HEK293 (cell line): Measurements from ENCODE around the gene ANK2.
A peak's percentile ranks its signal among the peaks of the same experiment; 100 is the strongest.

Source experiments
- CTCF ChIA-PET: fragments of 350-600 bp; formaldehyde crosslinking; extraction: SDS; loops from one replicate; lab custom pipeline; 2021; ENCODE audit warnings: antibody characterized with exemption; lab: Yijun Ruan, JAX
- POLR2A ChIA-PET: fragments of 300-600 bp; formaldehyde crosslinking; extraction: SDS; loops from one replicate; lab custom pipeline; 2020; ENCODE audit warnings: antibody characterized with exemption, inconsistent platforms; lab: Yijun Ruan, JAX
- H3K27ac ChIP-seq: fragments of 200-500 bp; sonication (Bioruptor generic); 2 replicates; pipeline ENCODE4 v1.5.1; 2014; ENCODE audit warnings: low read depth, low read length, control low read depth, inconsistent platforms; ENCODE audit errors: extremely low read depth
- H3K36me3 ChIP-seq, 2 experiments: fragments of 200-500 bp in 1 of 2; sonication (Bioruptor generic) in 1 of 2; 1 replicate in 1 of 2; 2 replicates in 1 of 2; pipeline ENCODE4 v1.5.1; 2014 to 2017; ENCODE audit warnings: inconsistent platforms in 2 of 2, low read length in 2 of 2; ENCODE audit not compliant: control insufficient read depth in 2 of 2, insufficient read depth in 1 of 2
- H3K4me1 ChIP-seq: fragments of 200-500 bp; sonication (Bioruptor generic); 2 replicates; pipeline ENCODE4 v1.5.1; 2014; ENCODE audit warnings: mild to moderate bottlenecking, low read length, inconsistent platforms; ENCODE audit not compliant: control insufficient read depth, insufficient read depth
- H3K4me3 ChIP-seq: 2 replicates; pipeline ENCODE4 v1.5.1; 2011; ENCODE audit warnings: low read depth, mild to moderate bottlenecking, control low read depth, low read length, moderate library complexity
- H3K9me3 ChIP-seq: fragments of 200-500 bp; sonication (Bioruptor generic); 2 replicates; pipeline ENCODE4 v1.5.1; 2014; ENCODE audit warnings: low read depth, low read length, inconsistent platforms; ENCODE audit not compliant: control insufficient read depth, insufficient read depth
- FEZF1 ChIP-seq: fragments of 450-650 bp; formaldehyde crosslinking; IDR thresholded peaks from 2 replicates; pipeline ENCODE4 v1.5.1; 2016; ENCODE audit warnings: missing biosample characterization, missing genetic modification characterization
- KLF1 ChIP-seq: fragments of 450-650 bp; formaldehyde crosslinking; IDR thresholded peaks from 2 replicates; pipeline ENCODE4 v1.5.1; 2016; ENCODE audit warnings: missing biosample characterization, missing genetic modification characterization
- KLF16 ChIP-seq: fragments of 450-650 bp; formaldehyde crosslinking; IDR thresholded peaks from 2 replicates; pipeline ENCODE4 v1.5.1; 2017; ENCODE audit warnings: missing biosample characterization, missing genetic modification characterization
- MYNN ChIP-seq: fragments of 450-650 bp; formaldehyde crosslinking; IDR thresholded peaks from 2 replicates; pipeline ENCODE4 v1.5.1; 2016; ENCODE audit warnings: missing biosample characterization, missing genetic modification characterization, borderline replicate concordance
- OSR2 ChIP-seq: fragments of 450-650 bp; formaldehyde crosslinking; IDR thresholded peaks from 2 replicates; pipeline ENCODE4 v1.5.1; 2016; ENCODE audit warnings: missing biosample characterization, missing genetic modification characterization
- RBAK ChIP-seq: fragments of 450-650 bp; formaldehyde crosslinking; IDR thresholded peaks from 2 replicates; pipeline ENCODE4 v1.5.1; 2016; ENCODE audit warnings: missing biosample characterization, missing genetic modification characterization
- SCRT2 ChIP-seq: fragments of 450-650 bp; formaldehyde crosslinking; IDR thresholded peaks from 2 replicates; pipeline ENCODE4 v1.5.1; 2016; ENCODE audit warnings: missing biosample characterization, missing genetic modification characterization
- TRIM28 ChIP-seq: IDR thresholded peaks from 2 replicates; pipeline ENCODE4 v1.6.1; 2011; ENCODE audit warnings: low read length, control low read depth, borderline replicate concordance
- YY1 ChIP-seq: fragments of 450-650 bp; formaldehyde crosslinking; IDR thresholded peaks from 2 replicates; pipeline ENCODE4 v1.5.1; 2018; ENCODE audit warnings: missing biosample characterization, missing genetic modification characterization
- ZFP3 ChIP-seq: fragments of 450-650 bp; formaldehyde crosslinking; IDR thresholded peaks from 2 replicates; pipeline ENCODE4 v1.5.1; 2016; ENCODE audit warnings: low read depth, missing biosample characterization, missing genetic modification characterization
- ZNF157 ChIP-seq: fragments of 450-650 bp; formaldehyde crosslinking; IDR thresholded peaks from 2 replicates; pipeline ENCODE4 v1.5.1; 2016; ENCODE audit warnings: missing biosample characterization, missing genetic modification characterization
- ZNF302 ChIP-seq: fragments of 450-650 bp; formaldehyde crosslinking; IDR thresholded peaks from 2 replicates; pipeline ENCODE4 v1.5.1; 2016; ENCODE audit warnings: missing biosample characterization, missing genetic modification characterization, low read depth
- ZNF311 ChIP-seq: fragments of 450-650 bp; formaldehyde crosslinking; IDR thresholded peaks from 2 replicates; pipeline ENCODE4 v1.5.1; 2017; ENCODE audit warnings: missing biosample characterization, missing genetic modification characterization, borderline replicate concordance
- ZNF354C ChIP-seq: fragments of 450-650 bp; formaldehyde crosslinking; IDR thresholded peaks from 2 replicates; pipeline ENCODE4 v1.5.1; 2016; ENCODE audit warnings: missing biosample characterization, missing genetic modification characterization, low read depth, borderline replicate concordance
- ZNF433 ChIP-seq: fragments of 450-650 bp; formaldehyde crosslinking; IDR thresholded peaks from 2 replicates; pipeline ENCODE4 v1.5.1; 2016; ENCODE audit warnings: missing biosample characterization, missing genetic modification characterization, low read depth
- ZNF548 ChIP-seq: fragments of 450-650 bp; formaldehyde crosslinking; IDR thresholded peaks from 2 replicates; pipeline ENCODE4 v1.5.1; 2016; ENCODE audit warnings: missing biosample characterization, missing genetic modification characterization
- ZNF555 ChIP-seq: fragments of 450-650 bp; formaldehyde crosslinking; conservative IDR thresholded peaks from 2 replicates; pipeline ENCODE4 v1.5.1; 2017; ENCODE audit warnings: missing biosample characterization, mild to moderate bottlenecking, missing genetic modification characterization, inconsistent platforms
- ZNF596 ChIP-seq: fragments of 450-650 bp; IDR thresholded peaks from 2 replicates; pipeline ENCODE4 v1.5.0; 2018; ENCODE audit warnings: missing biosample characterization, mild to moderate bottlenecking, missing genetic modification characterization, moderate library complexity
- ZNF626 ChIP-seq: fragments of 450-650 bp; sonication (Bioruptor Pico); formaldehyde crosslinking; IDR thresholded peaks from 2 replicates; pipeline ENCODE4 v1.5.1; 2018; ENCODE audit warnings: missing biosample characterization, missing genetic modification characterization, inconsistent platforms
- ZNF658 ChIP-seq: fragments of 450-650 bp; formaldehyde crosslinking; IDR thresholded peaks from 2 replicates; pipeline ENCODE4; 2016; ENCODE audit warnings: missing biosample characterization, missing genetic modification characterization
- ZNF777 ChIP-seq: fragments of 450-650 bp; formaldehyde crosslinking; IDR thresholded peaks from 2 replicates; pipeline ENCODE4 v1.5.1; 2017; ENCODE audit warnings: missing biosample characterization, missing genetic modification characterization, borderline replicate concordance
- ZNF791 ChIP-seq: fragments of 450-650 bp; formaldehyde crosslinking; IDR thresholded peaks from 2 replicates; pipeline ENCODE4 v1.5.1; 2016; ENCODE audit warnings: missing biosample characterization, missing genetic modification characterization
- ZNF843 ChIP-seq: fragments of 450-650 bp; formaldehyde crosslinking; IDR thresholded peaks from 2 replicates; pipeline ENCODE4 v1.5.1; 2016; ENCODE audit warnings: missing biosample characterization, missing genetic modification characterization
- TF ChIP-seq, protein P1 (sequence below): fragments of 450-650 bp; formaldehyde crosslinking; IDR thresholded peaks from 2 replicates; pipeline ENCODE4 v1.5.1; 2017; ENCODE audit warnings: missing biosample characterization, missing genetic modification characterization
- TF ChIP-seq, protein P2 (sequence below): fragments of 450-650 bp; formaldehyde crosslinking; IDR thresholded peaks from 2 replicates; pipeline ENCODE4 v1.5.1; 2016; ENCODE audit warnings: missing biosample characterization, missing genetic modification characterization
- TF ChIP-seq, protein P3 (sequence below): fragments of 450-650 bp; formaldehyde crosslinking; IDR thresholded peaks from 2 replicates; pipeline ENCODE4 v1.5.1; 2016; ENCODE audit warnings: missing biosample characterization, missing genetic modification characterization
- TF ChIP-seq, protein P4 (sequence below): fragments of 450-650 bp; formaldehyde crosslinking; IDR thresholded peaks from 2 replicates; pipeline ENCODE4 v1.5.1; 2017; ENCODE audit warnings: missing biosample characterization, missing genetic modification characterization

The ANK2 gene

DNA sequence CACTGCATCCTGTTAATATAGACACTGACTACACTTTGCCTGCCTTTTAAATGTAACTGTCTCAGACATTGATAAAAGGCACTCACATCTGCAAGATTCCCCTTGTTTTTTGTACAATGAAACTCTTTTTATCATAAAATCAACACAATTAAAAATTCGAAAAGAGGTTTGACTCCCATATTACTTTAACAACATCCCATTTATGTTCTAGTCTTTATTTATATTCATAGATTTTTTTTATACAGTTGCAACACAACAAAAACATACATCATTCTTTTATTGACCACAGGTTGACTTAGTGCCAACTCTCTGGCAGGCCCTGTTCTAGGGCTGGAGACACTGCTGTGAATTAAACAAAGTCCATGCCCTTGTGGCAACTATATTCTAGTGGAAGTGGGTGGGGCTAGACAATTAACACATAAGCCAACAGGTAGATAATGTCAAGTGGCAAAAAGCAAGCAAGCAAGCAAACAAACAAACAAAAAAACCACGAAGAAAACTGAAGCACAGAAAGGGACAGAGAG is 36.8 kb downstream of the ANK2 start:
- TF ChIP-seq, protein P1, sequence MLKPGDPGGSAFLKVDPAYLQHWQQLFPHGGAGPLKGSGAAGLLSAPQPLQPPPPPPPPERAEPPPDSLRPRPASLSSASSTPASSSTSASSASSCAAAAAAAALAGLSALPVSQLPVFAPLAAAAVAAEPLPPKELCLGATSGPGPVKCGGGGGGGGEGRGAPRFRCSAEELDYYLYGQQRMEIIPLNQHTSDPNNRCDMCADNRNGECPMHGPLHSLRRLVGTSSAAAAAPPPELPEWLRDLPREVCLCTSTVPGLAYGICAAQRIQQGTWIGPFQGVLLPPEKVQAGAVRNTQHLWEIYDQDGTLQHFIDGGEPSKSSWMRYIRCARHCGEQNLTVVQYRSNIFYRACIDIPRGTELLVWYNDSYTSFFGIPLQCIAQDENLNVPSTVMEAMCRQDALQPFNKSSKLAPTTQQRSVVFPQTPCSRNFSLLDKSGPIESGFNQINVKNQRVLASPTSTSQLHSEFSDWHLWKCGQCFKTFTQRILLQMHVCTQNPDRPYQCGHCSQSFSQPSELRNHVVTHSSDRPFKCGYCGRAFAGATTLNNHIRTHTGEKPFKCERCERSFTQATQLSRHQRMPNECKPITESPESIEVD: peak; percentile 76
- no peak for TF ChIP-seq TRIM28
- no peak for TF ChIP-seq YY1 (tag by site-specific recombination)
- TF ChIP-seq SCRT2 (tag by site-specific recombination): peak; percentile 71
- 0 out of 2 replicates have a peak, but pooled peaks have one; percentile 21 for TF ChIP-seq KLF16 (tag by site-specific recombination)
- peak; percentile 47 for TF ChIP-seq FEZF1
- peak; percentile 80 for TF ChIP-seq ZNF843
- 0 out of 2 replicates have a peak, but pooled peaks have one; percentile 11 for TF ChIP-seq KLF1 (tag by site-specific recombination)
- no peaks in the 10 kb centered on the region for H3K9me3 ChIP-seq
- H3K36me3 ChIP-seq: no peaks in the 10 kb centered on the region
- POLR2A ChIA-PET: no interaction called here
- CTCF ChIA-PET: no interaction called here
- H3K4me1 ChIP-seq: peaks cover 9% of the 10 kb centered on the region
- no peak overlapping the region for H3K4me3 ChIP-seq
- H3K27ac ChIP-seq: no peak overlapping the region

DNA sequence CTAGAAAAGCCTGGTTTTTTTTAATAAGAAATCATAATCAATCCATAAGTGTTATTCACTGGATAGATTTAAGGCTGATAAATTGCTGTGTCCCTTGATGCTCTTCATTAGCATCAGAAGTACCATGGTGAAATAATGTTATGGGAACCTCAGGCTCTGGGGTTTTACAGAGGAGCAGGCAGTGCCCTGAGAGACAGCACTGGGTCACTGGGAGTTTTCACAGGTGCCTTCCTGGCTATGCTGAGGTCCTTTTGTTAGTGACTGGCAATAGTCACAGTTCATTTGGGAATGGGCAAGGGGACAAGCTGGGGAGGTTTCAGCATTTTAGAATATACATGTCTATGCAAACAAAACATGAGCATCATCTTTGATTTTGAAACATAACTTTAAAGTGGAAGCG is 38.6 kb downstream of the ANK2 start:
- Histone ChIP-seq H3K36me3 (no peaks in the 10 kb centered on the region), H3K27ac (no peak overlapping the region), H3K4me1 (peaks cover 9% of the 10 kb centered on the region), H3K9me3 (no peaks in the 10 kb centered on the region), H3K4me3 (no peak overlapping the region)
- ChIA-PET CTCF (interaction anchor here (1.2 kb wide), 1 partner anchor 148 kb away, joined by 5 read pairs; no protein-coding TSS in a partner anchor), POLR2A (no interaction called here)
- no peak for TF ChIP-seq ZNF791 (tag by site-specific recombination)
- no peak for TF ChIP-seq ZNF777 (tag by site-specific recombination)
- no peak for TF ChIP-seq ZNF596 (tag by site-specific recombination)
- no peak for TF ChIP-seq ZNF302
- no peak for TF ChIP-seq MYNN (tag by site-specific recombination)
- no peak for TF ChIP-seq ZNF157 (tag by site-specific recombination)
- no peak for TF ChIP-seq ZFP3 (tag by site-specific recombination)
- TF ChIP-seq, protein P2, sequence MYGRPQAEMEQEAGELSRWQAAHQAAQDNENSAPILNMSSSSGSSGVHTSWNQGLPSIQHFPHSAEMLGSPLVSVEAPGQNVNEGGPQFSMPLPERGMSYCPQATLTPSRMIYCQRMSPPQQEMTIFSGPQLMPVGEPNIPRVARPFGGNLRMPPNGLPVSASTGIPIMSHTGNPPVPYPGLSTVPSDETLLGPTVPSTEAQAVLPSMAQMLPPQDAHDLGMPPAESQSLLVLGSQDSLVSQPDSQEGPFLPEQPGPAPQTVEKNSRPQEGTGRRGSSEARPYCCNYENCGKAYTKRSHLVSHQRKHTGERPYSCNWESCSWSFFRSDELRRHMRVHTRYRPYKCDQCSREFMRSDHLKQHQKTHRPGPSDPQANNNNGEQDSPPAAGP: no peak
- TF ChIP-seq ZNF311 (tag by site-specific recombination): no peak
- TF ChIP-seq ZNF658 (tag by site-specific recombination): no peak
- no peak for TF ChIP-seq ZNF626
- TF ChIP-seq ZNF548 (tag by site-specific recombination): no peak

DNA sequence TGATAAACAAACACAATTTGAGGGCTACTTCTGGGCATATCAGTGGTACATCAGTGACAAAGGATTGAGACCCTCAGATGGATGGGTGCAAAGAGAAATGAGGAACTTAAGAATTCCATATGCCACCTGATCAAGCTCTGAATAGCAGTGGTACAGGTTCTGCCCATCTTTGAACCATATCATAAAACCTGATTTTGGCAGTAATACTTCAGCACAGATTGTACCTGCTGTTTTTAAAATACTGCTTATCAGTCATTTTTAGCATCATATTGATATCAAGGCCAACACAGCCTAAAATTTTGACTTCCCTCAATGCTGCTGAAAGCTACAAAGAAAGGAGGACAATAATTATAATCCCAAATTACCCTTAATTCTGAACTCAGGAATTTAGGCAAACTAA is 41.5 kb downstream of the ANK2 start:
- POLR2A ChIA-PET: no interaction called here
- Histone ChIP-seq H3K36me3 (no peaks in the 10 kb centered on the region), H3K9me3 (no peaks in the 10 kb centered on the region), H3K4me3 (no peak overlapping the region), H3K4me1 (peaks cover 8% of the 10 kb centered on the region), H3K27ac (no peak overlapping the region)
- CTCF ChIA-PET: interaction anchor here (0.6 kb wide), 1 partner anchor 18 kb away, joined by 4 read pairs; no protein-coding TSS in a partner anchor
- TF ChIP-seq ZNF433 (tag by site-specific recombination) (no peak), OSR2 (no peak), ZNF354C (no peak), TRIM28 (no peak), YY1 (tag by site-specific recombination) (no peak), RBAK (tag by site-specific recombination) (no peak), ZNF555 (tag by site-specific recombination) (no peak)
- TF ChIP-seq, protein P3, sequence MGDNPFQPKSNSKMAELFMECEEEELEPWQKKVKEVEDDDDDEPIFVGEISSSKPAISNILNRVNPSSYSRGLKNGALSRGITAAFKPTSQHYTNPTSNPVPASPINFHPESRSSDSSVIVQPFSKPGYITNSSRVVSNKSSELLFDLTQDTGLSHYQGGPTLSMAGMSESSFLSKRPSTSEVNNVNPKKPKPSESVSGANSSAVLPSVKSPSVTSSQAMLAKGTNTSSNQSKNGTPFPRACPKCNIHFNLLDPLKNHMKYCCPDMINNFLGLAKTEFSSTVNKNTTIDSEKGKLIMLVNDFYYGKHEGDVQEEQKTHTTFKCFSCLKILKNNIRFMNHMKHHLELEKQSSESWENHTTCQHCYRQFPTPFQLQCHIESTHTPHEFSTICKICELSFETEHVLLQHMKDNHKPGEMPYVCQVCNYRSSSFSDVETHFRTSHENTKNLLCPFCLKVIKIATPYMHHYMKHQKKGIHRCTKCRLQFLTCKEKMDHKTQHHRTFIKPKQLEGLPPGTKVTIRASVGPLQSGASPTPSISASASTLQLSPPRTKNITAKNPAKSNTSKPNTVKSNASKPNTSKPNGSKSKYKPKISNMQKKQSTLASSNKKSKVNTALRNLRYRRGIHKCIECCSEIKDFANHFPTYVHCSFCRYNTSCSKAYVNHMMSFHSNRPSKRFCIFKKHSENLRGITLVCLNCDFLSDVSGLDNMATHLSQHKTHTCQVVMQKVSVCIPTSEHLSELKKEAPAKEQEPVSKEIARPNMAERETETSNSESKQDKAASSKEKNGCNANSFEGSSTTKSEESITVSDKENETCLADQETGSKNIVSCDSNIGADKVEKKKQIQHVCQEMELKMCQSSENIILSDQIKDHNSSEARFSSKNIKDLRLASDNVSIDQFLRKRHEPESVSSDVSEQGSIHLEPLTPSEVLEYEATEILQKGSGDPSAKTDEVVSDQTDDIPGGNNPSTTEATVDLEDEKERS (tag by site-specific recombination): no peak
- TF ChIP-seq, protein P4, sequence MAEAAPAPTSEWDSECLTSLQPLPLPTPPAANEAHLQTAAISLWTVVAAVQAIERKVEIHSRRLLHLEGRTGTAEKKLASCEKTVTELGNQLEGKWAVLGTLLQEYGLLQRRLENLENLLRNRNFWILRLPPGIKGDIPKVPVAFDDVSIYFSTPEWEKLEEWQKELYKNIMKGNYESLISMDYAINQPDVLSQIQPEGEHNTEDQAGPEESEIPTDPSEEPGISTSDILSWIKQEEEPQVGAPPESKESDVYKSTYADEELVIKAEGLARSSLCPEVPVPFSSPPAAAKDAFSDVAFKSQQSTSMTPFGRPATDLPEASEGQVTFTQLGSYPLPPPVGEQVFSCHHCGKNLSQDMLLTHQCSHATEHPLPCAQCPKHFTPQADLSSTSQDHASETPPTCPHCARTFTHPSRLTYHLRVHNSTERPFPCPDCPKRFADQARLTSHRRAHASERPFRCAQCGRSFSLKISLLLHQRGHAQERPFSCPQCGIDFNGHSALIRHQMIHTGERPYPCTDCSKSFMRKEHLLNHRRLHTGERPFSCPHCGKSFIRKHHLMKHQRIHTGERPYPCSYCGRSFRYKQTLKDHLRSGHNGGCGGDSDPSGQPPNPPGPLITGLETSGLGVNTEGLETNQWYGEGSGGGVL: no peak
